ENCODE results near the gene COL6A2.
"Not testable (repeated sequence)": the region's sequence is repeated elsewhere in the genome, so short reads cannot be mapped to it uniquely, and the experiment has no call there.

The COL6A2 gene

DNA sequence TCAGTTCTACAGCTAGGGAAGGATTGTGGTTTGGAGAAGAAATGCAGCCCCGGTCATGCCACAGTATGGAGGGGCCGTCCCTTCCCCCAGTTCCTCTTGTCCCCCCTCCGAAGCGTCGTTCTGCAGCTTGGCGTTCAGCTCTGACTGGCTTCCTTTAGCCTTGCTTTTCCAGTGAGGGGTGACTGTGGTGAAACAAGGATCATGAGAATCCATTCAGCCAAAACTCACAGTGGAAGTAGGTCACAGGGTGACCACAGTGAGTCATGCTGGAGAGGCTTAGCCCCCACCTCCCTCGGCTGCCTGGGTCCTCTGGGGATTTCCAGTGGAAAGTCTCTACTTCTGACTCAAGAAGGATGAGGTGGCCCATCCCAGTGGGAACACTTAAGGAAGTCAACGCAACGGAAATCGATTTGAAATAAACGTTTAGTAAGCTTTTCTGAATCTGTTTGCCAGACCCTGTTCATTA lies 37.3 kb upstream of the COL6A2 start:
- DNase-seq (ENCODE audit: low read depth in 2 of 2) = peak; percentile 99

- no peak for DNase-seq (ENCODE audit: low read depth in 2 of 2)
These were observed 36.8 kb upstream of the COL6A2 start for GRCh38 chr21:46061063-46061462.

DNA sequence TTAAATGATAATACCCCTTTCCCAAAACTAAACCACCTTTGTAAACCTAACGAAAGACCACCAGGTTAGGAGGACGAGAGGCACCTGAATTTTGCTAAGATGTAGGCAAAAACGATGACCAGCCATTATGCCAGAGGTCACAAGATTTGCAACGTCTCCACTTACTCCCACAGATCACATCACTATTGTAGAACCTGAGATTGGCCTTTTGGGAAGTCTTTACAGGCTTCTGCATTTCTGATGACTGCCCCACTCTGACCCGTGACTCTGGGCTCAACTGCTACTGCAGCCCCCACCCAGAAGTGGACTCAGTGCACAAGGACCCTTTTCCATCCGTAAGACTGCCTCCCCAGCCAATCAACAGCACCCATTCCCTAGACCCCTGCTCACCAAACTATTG lies 36.4 kb upstream of the COL6A2 start:
- no peak for DNase-seq (ENCODE audit: low read depth in 2 of 2)

DNA sequence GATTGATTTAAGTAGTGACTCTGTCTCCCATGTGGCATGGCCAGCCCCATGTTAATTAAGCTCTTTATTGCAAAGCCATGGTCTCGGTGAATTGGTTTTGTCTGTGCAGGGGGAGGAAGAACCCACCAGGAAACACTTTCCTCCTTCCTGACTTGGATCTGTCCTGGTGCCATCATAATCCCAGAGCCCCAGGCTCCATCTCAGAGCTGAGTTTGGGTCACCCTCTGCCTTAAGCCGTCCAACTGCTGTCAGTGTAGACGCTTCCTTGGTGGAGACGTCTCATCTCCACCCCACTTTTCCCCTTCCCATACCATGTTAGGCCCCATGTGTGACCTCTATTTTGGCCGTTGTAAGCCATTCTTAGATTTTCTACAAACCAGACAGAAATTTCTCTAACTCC lies 36.0 kb upstream of the COL6A2 start:
- DNase-seq (ENCODE audit: low read depth in 2 of 2) = no peak

DNA sequence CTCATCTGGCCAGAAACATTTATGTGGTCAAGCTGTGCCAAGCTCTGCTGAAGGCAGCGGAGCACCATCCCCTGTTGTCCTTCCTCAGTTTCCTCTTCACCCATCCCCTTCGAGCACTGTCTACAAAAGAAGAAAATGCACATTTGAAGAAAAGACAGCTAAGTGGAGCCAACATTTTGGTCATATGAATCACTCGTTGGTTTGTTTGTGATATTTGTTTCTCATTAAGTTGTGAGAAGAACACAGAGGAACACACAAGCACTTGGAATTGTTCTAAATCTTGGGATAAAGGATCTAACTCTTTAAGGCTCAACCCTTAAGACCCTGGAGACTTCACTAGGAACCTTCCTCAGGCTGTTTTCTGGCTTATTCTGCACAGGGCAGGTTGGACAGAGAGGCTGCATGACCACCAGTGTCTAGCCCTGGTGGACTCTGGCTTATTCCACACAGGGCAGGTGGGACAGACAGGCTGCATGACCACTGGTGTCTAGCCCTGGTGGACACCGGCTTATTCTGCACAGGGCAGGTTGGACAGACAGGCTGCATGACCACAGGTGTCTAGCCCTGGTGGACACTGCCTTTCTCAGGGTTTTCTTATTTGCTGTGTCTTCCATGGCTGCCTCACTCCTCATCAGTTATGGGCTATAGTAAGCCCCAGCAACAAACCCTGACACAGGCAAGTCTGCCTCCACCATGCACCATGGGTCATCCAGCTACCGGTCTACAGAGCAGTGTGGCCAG lies 35.3 kb upstream of the COL6A2 start:
- no peak for DNase-seq (ENCODE audit: low read depth in 2 of 2)

DNA sequence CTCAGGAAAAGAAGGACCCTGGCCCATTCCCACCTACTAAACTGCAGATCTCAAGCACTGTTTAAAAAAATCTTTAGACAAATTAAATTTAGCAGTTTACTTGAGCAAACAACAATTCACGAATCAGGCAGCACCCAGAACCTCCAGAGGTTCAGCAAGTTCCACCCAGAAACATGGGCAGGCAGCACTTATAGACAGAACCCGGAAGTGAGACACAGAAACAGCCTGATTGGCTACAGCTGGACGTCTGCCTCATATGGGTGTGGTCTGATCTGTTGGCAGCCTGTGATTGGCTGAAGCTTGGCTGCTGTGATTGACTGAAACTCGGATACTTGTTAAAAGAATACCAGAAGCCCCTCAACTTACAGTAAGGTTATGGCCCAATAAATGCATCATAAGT lies 34.7 kb upstream of the COL6A2 start:
- no peak for DNase-seq (ENCODE audit: low read depth in 2 of 2)

GRCh38 chr21:46063734-46064680 lies 33.9 kb upstream of the COL6A2 start:
- no peak for DNase-seq (ENCODE audit: low read depth in 2 of 2)

GRCh38 chr21:46064870-46065214 lies 33.1 kb upstream of the COL6A2 start:
- DNase-seq (ENCODE audit: low read depth in 2 of 2) = no peak

GRCh38 chr21:46065215-46065913 lies 32.5 kb upstream of the COL6A2 start:
- no peak for DNase-seq (ENCODE audit: low read depth in 2 of 2)

- DNase-seq (ENCODE audit: low read depth in 2 of 2) = no peak
These were observed 31.9 kb upstream of the COL6A2 start for GRCh38 chr21:46065914-46066551.

DNA sequence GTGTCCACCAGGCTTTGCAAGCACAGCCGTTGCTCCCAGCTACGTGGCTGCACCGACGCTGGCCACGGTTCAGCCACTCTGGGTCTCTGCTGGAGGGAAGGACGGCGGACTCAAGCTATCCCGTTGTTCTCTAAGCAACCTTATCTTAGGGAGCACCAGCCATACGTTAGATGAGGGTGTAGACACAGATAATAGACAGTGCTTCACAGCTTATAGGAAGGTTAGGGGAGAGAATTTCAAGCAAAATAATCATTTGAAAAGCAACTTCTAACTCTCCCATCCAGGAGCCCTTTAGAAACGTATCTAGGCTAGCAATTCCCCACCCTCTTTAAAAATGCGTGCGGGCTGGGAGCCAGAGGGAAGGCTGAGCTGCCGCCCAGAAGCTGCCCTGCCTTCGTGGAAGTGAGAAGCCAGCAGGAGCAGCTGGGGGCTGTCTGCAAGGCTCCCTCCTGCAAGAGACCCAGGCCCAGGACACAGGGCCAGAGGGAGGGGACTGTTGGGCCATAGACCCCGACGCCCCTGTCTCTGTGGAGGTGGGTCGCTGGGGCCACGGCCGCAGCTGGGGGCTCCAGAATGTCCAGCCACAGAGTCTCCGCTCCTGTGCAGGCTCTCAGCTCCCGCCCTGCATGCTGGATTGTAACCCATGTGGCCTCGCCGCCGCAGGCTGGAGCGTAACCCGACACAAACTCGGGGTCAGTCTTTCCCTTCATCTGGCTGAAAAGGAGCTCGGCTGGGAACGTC lies 31.2 kb upstream of the COL6A2 start:
- DNase-seq (ENCODE audit: low read depth in 2 of 2) = no peak

- no peak for DNase-seq (ENCODE audit: low read depth in 2 of 2)
These were observed 30.3 kb upstream of the COL6A2 start for GRCh38 chr21:46067505-46068201.

- no peak for DNase-seq (ENCODE audit: low read depth in 2 of 2)
These were observed 29.3 kb upstream of the COL6A2 start for GRCh38 chr21:46068516-46069079.

DNA sequence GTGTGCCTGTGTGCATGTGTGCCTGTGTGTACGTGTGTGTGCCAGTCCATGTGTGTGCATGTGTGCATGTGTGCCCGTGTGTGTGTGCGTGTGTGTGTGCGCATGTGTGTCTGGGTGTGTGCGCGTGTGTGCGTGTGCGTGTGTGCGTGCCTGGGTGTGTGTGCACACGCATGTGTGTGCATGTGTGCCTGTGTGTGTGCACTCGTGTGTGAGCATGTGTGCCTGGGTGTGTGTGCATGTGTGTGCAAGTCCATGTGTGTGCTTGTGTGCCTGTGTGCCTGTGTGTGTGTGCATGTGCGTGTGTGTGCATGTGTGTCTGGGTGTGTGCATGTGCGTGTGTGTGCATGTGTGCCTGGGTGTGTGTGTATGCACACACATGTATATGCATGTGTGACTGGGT lies 28.7 kb upstream of the COL6A2 start:
- no peak for DNase-seq (ENCODE audit: low read depth in 2 of 2)

DNA sequence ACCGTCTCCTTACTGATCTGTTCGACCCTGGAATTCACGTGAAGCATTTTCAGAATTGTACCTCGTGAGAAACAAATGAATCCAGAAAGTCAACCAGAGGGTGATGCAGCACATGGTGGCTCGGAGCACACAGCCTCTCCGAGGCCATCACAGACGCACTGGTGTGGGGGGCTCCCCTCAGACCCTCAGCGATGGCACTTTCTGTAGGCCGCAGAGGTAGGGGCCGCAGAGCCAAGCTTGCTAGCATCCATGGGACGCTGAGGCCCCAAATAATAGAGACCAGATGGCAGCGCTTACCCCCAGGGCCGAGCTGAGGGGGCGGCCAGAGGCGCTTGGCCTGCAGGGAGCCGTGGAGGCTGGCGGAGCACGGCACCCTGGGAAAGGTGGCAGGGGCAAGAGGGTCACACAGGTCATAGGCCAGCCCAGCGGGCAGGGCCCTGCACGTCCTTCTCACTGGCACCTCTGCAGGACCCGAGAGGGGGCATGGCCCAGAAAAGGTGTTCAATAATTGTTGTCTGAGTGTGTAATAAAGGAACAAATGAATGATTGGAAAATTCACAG lies 28.1 kb upstream of the COL6A2 start:
- no peak for DNase-seq (ENCODE audit: low read depth in 2 of 2)

- no peak for DNase-seq (ENCODE audit: low read depth in 2 of 2)
These were observed 26.8 kb upstream of the COL6A2 start for GRCh38 chr21:46071082-46071481.

DNA sequence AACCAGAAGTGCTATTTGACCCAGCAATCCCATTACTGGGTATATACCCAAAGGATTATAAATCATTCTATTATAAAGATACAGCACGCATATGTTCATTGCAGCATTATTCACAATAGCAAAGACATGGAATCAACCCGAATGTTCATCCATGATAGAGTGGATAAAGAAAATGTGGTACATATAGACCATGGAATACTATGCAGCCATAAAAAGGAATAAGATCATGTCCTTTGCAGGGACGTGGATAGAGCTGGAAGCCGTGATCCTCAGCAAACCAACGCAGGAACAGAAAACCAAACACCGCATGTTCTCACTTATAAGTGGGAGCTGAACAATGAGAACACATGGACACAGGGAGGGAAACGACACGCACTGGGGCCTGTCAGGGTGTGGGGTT lies 21.2 kb upstream of the COL6A2 start:
- DNase-seq (ENCODE audit: low read depth in 2 of 2) = not testable (repeated sequence)

- no peak for DNase-seq (ENCODE audit: low read depth in 2 of 2)
These were observed 20.2 kb upstream of the COL6A2 start for GRCh38 chr21:46077674-46078101.

GRCh38 chr21:46078322-46078977 lies 19.5 kb upstream of the COL6A2 start:
- DNase-seq (ENCODE audit: low read depth in 2 of 2) = no peak

All from fibroblast of skin of left quadriceps (primary cell).